Neural cell (in vitro differentiated cells): Measurements from ENCODE around the gene PLGLB2.
"Not testable (repeated sequence)": the region's sequence is repeated elsewhere in the genome, so short reads cannot be mapped to it uniquely, and the experiment has no call there.

Experiments
- EZH2 ChIP-seq: fragments of 200-600, 300-800 bp; shearing (Covaris generic), sonication (generic); IDR thresholded peaks from 2 replicates; pipeline ENCODE4 v1.6.1; 2014; ENCODE audit warnings: antibody characterized with exemption, low read length, borderline replicate concordance, mild to moderate bottlenecking; ENCODE audit not compliant: insufficient read depth, poor library complexity, severe bottlenecking
- RAD21 ChIP-seq: fragments of 450-650 bp; conservative IDR thresholded peaks from 2 replicates; pipeline ENCODE4 v1.6.1; 2014; ENCODE audit warnings: antibody characterized with exemption, mild to moderate bottlenecking, moderate library complexity
- SMC3 ChIP-seq: fragments of 450-650 bp; conservative IDR thresholded peaks from 2 replicates; pipeline ENCODE4 v1.6.1; 2014; ENCODE audit warnings: antibody characterized with exemption, mild to moderate bottlenecking, moderate library complexity; ENCODE audit not compliant: poor library complexity
- TAF1 ChIP-seq: IDR thresholded peaks from 2 replicates; pipeline ENCODE4 v1.6.1; 2012; ENCODE audit warnings: low read depth
- TF ChIP-seq, protein P1 (sequence below): fragments of 450-650 bp; IDR thresholded peaks from 2 replicates; pipeline ENCODE4 v1.5.1; 2014; ENCODE audit warnings: antibody characterized with exemption, mild to moderate bottlenecking, moderate library complexity; ENCODE audit not compliant: poor library complexity, severe bottlenecking
- TF ChIP-seq, protein P2 (sequence below): IDR thresholded peaks from 2 replicates; pipeline ENCODE4 v1.6.1; 2012; ENCODE audit warnings: borderline replicate concordance

DNA sequence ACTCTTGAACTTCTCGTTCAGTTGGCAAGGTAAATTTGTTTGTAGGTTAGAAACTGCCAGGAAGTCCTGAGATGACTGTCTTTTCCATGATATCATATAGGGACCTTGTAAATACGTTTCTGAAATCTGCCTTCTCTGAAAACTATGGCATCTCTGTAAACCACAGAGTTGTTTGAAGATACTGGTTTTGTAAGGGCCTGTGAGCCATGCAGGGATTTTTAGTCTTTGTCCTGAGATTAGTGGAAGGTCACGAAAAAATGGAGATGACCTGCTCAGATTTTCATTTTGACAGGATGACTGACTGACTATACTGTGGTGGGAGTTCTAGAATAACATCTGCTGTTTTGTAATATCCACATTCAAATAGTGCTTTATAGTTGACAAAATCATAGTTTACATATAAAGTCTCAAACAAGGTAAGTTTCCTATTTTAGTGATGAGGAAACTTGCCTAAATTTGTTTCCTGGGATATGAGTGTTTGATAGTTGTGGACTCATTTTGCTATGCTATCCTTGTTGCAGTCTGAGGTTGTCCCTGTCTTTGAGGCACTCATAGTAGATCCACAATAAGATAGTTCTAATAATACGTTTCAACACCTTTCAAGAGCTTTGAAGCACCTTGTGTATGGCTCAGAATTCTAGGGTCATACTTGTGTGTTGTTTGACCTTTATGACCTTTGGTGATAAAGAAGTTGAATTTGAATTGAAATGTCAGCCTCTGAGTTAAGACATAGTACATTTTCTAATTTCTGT, 43.1 kb upstream of the PLGLB2 start:
- TF ChIP-seq, protein P1, sequence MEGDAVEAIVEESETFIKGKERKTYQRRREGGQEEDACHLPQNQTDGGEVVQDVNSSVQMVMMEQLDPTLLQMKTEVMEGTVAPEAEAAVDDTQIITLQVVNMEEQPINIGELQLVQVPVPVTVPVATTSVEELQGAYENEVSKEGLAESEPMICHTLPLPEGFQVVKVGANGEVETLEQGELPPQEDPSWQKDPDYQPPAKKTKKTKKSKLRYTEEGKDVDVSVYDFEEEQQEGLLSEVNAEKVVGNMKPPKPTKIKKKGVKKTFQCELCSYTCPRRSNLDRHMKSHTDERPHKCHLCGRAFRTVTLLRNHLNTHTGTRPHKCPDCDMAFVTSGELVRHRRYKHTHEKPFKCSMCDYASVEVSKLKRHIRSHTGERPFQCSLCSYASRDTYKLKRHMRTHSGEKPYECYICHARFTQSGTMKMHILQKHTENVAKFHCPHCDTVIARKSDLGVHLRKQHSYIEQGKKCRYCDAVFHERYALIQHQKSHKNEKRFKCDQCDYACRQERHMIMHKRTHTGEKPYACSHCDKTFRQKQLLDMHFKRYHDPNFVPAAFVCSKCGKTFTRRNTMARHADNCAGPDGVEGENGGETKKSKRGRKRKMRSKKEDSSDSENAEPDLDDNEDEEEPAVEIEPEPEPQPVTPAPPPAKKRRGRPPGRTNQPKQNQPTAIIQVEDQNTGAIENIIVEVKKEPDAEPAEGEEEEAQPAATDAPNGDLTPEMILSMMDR: not testable (repeated sequence)
- not testable (repeated sequence) for TF ChIP-seq SMC3, RAD21, EZH2, TAF1
- TF ChIP-seq, protein P2, sequence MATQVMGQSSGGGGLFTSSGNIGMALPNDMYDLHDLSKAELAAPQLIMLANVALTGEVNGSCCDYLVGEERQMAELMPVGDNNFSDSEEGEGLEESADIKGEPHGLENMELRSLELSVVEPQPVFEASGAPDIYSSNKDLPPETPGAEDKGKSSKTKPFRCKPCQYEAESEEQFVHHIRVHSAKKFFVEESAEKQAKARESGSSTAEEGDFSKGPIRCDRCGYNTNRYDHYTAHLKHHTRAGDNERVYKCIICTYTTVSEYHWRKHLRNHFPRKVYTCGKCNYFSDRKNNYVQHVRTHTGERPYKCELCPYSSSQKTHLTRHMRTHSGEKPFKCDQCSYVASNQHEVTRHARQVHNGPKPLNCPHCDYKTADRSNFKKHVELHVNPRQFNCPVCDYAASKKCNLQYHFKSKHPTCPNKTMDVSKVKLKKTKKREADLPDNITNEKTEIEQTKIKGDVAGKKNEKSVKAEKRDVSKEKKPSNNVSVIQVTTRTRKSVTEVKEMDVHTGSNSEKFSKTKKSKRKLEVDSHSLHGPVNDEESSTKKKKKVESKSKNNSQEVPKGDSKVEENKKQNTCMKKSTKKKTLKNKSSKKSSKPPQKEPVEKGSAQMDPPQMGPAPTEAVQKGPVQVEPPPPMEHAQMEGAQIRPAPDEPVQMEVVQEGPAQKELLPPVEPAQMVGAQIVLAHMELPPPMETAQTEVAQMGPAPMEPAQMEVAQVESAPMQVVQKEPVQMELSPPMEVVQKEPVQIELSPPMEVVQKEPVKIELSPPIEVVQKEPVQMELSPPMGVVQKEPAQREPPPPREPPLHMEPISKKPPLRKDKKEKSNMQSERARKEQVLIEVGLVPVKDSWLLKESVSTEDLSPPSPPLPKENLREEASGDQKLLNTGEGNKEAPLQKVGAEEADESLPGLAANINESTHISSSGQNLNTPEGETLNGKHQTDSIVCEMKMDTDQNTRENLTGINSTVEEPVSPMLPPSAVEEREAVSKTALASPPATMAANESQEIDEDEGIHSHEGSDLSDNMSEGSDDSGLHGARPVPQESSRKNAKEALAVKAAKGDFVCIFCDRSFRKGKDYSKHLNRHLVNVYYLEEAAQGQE: not testable (repeated sequence)
